GM21360 (cell line): Measurements from ENCODE around the gene THSD4.

Source experiments
- ATAC-seq: cut with Tn5 transposase; IDR thresholded peaks from one replicate; pipeline ENCODE4 v1.9.1; 2021; ENCODE audit warnings: mild to moderate bottlenecking, moderate library complexity; ENCODE audit not compliant: unreplicated experiment

THSD4 gene

GRCh38 chr15:71752128-71752527, 636.9 kb downstream of the THSD4 start:
- no peak for ATAC-seq

- ATAC-seq: no peak
Measured at GRCh38 chr15:71752604-71753289, 637.5 kb downstream of the THSD4 start.

GRCh38 chr15:71753346-71753745, 638.1 kb downstream of the THSD4 start:
- ATAC-seq: no peak

GRCh38 chr15:71754660-71755059, 639.4 kb downstream of the THSD4 start:
- ATAC-seq: no peak

GRCh38 chr15:71755092-71755970, 640.1 kb downstream of the THSD4 start:
- no peak for ATAC-seq

- no peak for ATAC-seq
Measured at GRCh38 chr15:71756599-71757352, 641.5 kb downstream of the THSD4 start.

GRCh38 chr15:71757741-71758530, 642.7 kb downstream of the THSD4 start:
- ATAC-seq: no peak

GRCh38 chr15:71758711-71759110, 643.4 kb downstream of the THSD4 start:
- ATAC-seq: no peak

- no peak for ATAC-seq
Measured at GRCh38 chr15:71760852-71761251, 645.6 kb downstream of the THSD4 start.

GRCh38 chr15:71761649-71762048, 646.4 kb downstream of the THSD4 start:
- no peak for ATAC-seq

GRCh38 chr15:71768184-71768583, 652.9 kb downstream of the THSD4 start:
- ATAC-seq: no peak

GRCh38 chr15:71773206-71773859, 658.1 kb downstream of the THSD4 start:
- ATAC-seq: no peak

GRCh38 chr15:71775856-71776255, 660.6 kb downstream of the THSD4 start:
- ATAC-seq: no peak

- no peak for ATAC-seq
Measured at GRCh38 chr15:71776304-71776703, 661.0 kb downstream of the THSD4 start.

GRCh38 chr15:71777216-71777943, 662.1 kb downstream of the THSD4 start:
- ATAC-seq: no peak

GRCh38 chr15:71779073-71779797, 664.0 kb downstream of the THSD4 start:
- no peak for ATAC-seq

GRCh38 chr15:71780115-71780976, 665.1 kb downstream of the THSD4 start:
- peak; percentile 50 for ATAC-seq
